CD14-positive monocyte (primary cell): ENCODE data around the gene SLC25A23. TPM values are rescaled to one million over a fixed set of nuclear protein-coding genes. Genes with fewer than 3 reads are reported as not detected.
A peak's percentile ranks its signal among the peaks of the same experiment; 100 is the strongest.

ENCODE experiments used
- DNase-seq, 3 donors: peaks; one replicate each; pipeline ENCODE4 v3.0.0-alpha.2; 2011 to 2022
- H2AFZ ChIP-seq: 2 replicates; pipeline ENCODE4 v1.6.0; 2012; ENCODE audit warnings: mild to moderate bottlenecking, low read depth, low read length, inconsistent platforms; ENCODE audit not compliant: insufficient read depth, poor library complexity, severe bottlenecking
- H3K27ac ChIP-seq, 2 donors: 1 replicate in 1 of 2; 2 replicates in 1 of 2; pipeline ENCODE4 v1.5.1; 2012 to 2013; ENCODE audit warnings: low read length in 2 of 2, control low read depth in 1 of 2, inconsistent platforms in 1 of 2, low read depth in 1 of 2, mild to moderate bottlenecking in 1 of 2
- H3K27me3 ChIP-seq, 2 donors: one replicate each; pipeline versions ENCODE4 v1.6.0 to v1.6.1; 2011 to 2013; ENCODE audit warnings: low read length in 2 of 2; ENCODE audit not compliant: control insufficient read depth in 2 of 2, insufficient read depth in 2 of 2
- H3K36me3 ChIP-seq, 2 donors: replicated peaks in 1 of 2; 1 replicate in 1 of 2; 2 replicates in 1 of 2; pipeline versions ENCODE4 v1.5.1 to v1.6.1; 2012 to 2013; ENCODE audit warnings: low read length in 2 of 2, control low read depth in 1 of 2, inconsistent platforms in 1 of 2, mild to moderate bottlenecking in 1 of 2; ENCODE audit not compliant: insufficient read depth in 2 of 2, control insufficient read depth in 1 of 2
- H3K4me1 ChIP-seq, 2 donors: 1 replicate in 1 of 2; 2 replicates in 1 of 2; pipeline versions ENCODE4 v1.5.1 to v1.6.1; 2012 to 2013; ENCODE audit warnings: low read length in 2 of 2, control low read depth in 1 of 2, inconsistent platforms in 1 of 2, mild to moderate bottlenecking in 1 of 2, moderate library complexity in 1 of 2; ENCODE audit not compliant: insufficient read depth in 2 of 2, control insufficient read depth in 1 of 2
- H3K4me2 ChIP-seq: replicated peaks from 2 replicates; pipeline ENCODE3; 2012; ENCODE audit warnings: low read length, moderate library complexity, mild to moderate bottlenecking; ENCODE audit not compliant: poor library complexity, severe bottlenecking; ENCODE audit errors: extremely low read depth
- H3K4me3 ChIP-seq, 3 experiments: fragments of 200-600 bp in 1 of 3; sonication (generic) in 1 of 3; replicated peaks in 1 of 3; 1 replicate in 2 of 3; 2 replicates in 1 of 3; pipeline ENCODE4 v1.5.1; 2011 to 2013; ENCODE audit warnings: low read length in 3 of 3, mild to moderate bottlenecking in 3 of 3, control low read depth in 2 of 3, low read depth in 2 of 3, inconsistent platforms in 1 of 3, moderate library complexity in 1 of 3
- H3K79me2 ChIP-seq: 2 replicates; pipeline ENCODE4 v1.6.0; 2012; ENCODE audit warnings: mild to moderate bottlenecking, control low read depth, inconsistent platforms, low read length, moderate library complexity; ENCODE audit not compliant: insufficient read depth
- H3K9ac ChIP-seq: 2 replicates; pipeline ENCODE4 v1.6.0; 2017; ENCODE audit warnings: low read length, mild to moderate bottlenecking; ENCODE audit not compliant: insufficient read depth, poor library complexity, severe bottlenecking
- H3K9me3 ChIP-seq, 2 donors: replicated peaks in 1 of 2; 1 replicate in 1 of 2; 2 replicates in 1 of 2; pipeline versions ENCODE4 v1.5.1 to v1.6.1; 2012 to 2013; ENCODE audit warnings: low read length in 2 of 2, control low read depth in 1 of 2; ENCODE audit not compliant: control insufficient read depth in 1 of 2, insufficient read depth in 1 of 2
- H4K20me1 ChIP-seq: 2 replicates; pipeline ENCODE4 v1.6.0; 2012; ENCODE audit warnings: mild to moderate bottlenecking, low read length, control low read depth, moderate library complexity; ENCODE audit not compliant: insufficient read depth
- H3K27ac Mint-ChIP-seq, 7 donors: one replicate each; pipeline ENCODE4 v1.8.0; 2020; ENCODE audit warnings: mild to moderate bottlenecking in 7 of 7, mixed read lengths in 7 of 7, moderate library complexity in 6 of 7, inconsistent platforms in 2 of 7
- H3K27me3 Mint-ChIP-seq, 3 donors: one replicate each; pipeline ENCODE4 v1.8.0; 2021 to 2022; ENCODE audit warnings: low read depth in 3 of 3, mild to moderate bottlenecking in 3 of 3, mixed read lengths in 3 of 3, moderate library complexity in 3 of 3, inconsistent platforms in 1 of 3
- H3K36me3 Mint-ChIP-seq, 2 donors: one replicate each; pipeline ENCODE4 v1.8.0; 2020; ENCODE audit warnings: mixed read lengths in 2 of 2, inconsistent platforms in 1 of 2, mild to moderate bottlenecking in 1 of 2
- H3K4me1 Mint-ChIP-seq: one replicate; pipeline ENCODE4 v1.8.0; 2020; ENCODE audit warnings: mild to moderate bottlenecking, mixed read lengths
- H3K4me3 Mint-ChIP-seq, 2 donors: one replicate each; pipeline ENCODE4 v1.8.0; 2020; ENCODE audit warnings: mild to moderate bottlenecking in 2 of 2, mixed read lengths in 2 of 2, moderate library complexity in 1 of 2
- H3K9me3 Mint-ChIP-seq, 7 donors: one replicate each; pipeline ENCODE4 v1.8.0; 2020 to 2022; ENCODE audit warnings: mixed read lengths in 7 of 7, mild to moderate bottlenecking in 6 of 7, moderate library complexity in 6 of 7, inconsistent platforms in 2 of 7
- CTCF ChIP-seq: fragments of 200-600 bp; IDR thresholded peaks from one replicate; pipeline ENCODE4 v1.8.0; 2022; ENCODE audit warnings: antibody characterized with exemption, mild to moderate bottlenecking
- WGBS: methylation state at CpG from one replicate; pipeline ENCODE4 v1.1.5; 2013; ENCODE audit warnings: missing lambda C conversion rate; ENCODE audit not compliant: insufficient coverage; 5-methylcytosine and 5-hydroxymethylcytosine counted together
- intact Hi-C, 2 donors: fragments of 100-400 bp; cut with micrococcal nuclease; formaldehyde crosslinking; loops; one replicate each; pipeline versions ENCODE4 v1.15.0 to v1.15.1; 2023
- polyA plus RNA-seq, 3 donors: library from polyadenylated mRNA; depleted of rRNA in 1 of 3; unstranded in 2 of 3; stranded (reverse) in 1 of 3; fragments of 300-500 nt in 2 of 3; fragments of >200 nt in 1 of 3; fragmentation: Illumina TruSeq in 2 of 3; gene quantifications; 1 replicate in 2 of 3; 2 replicates in 1 of 3; pipeline ENCODE4 v1.2.3, GENCODE V29; 2012 to 2021
- small RNA-seq: library from RNA; depleted of rRNA; stranded (forward); fragments of <200 nt; gene quantifications from one replicate; pipeline ENCODE3, GENCODE V24; 2012; ENCODE audit warnings: low read depth; ENCODE audit not compliant: insufficient read length

The SLC25A23 gene
- polyA plus RNA-seq, 3 donors = 0.11 to 0.15 TPM; not detected in 1

- Mint-ChIP-seq H3K4me1 (peaks cover 19% of the 10 kb centered on the region), H3K27me3 (peaks cover 0 to 6% (median 3%) of the 10 kb centered on the region in 3 donors), H3K4me3 (peak overlapping the region; percentile 89 to 94), H3K9me3 (no peaks in the 10 kb centered on the region), H3K27ac (peak overlapping the region; percentile 96 to 99 (median 97)), H3K36me3 (peaks cover 25 to 44% of the 10 kb centered on the region in 2 donors)
- Histone ChIP-seq H3K27me3 (no peaks in the 10 kb centered on the region), H3K4me2 (peak overlapping the region; percentile 90), H3K79me2 (peaks cover 28% of the 10 kb centered on the region), H3K36me3 (peaks cover 26 to 39% of the 10 kb centered on the region in 2 donors), H3K4me1 (peaks cover 14 to 22% of the 10 kb centered on the region in 2 donors), H2AFZ (peak overlapping the region; percentile 98), H3K4me3 (peak overlapping the region; percentile 48 to 86 (median 62)), H3K9me3 (no peaks in the 10 kb centered on the region), H4K20me1 (no peaks in the 10 kb centered on the region), H3K27ac (peak overlapping the region; percentile 91 to 92), H3K9ac (peak overlapping the region; percentile 93)
- no peak for TF ChIP-seq CTCF
- DNase-seq = no peak
- intact Hi-C loops = loop anchor here in 1 of 2 donors (2.0 kb wide), 1 partner anchor 20 kb away; the partner anchor contains the start of gene ALKBH7
- 4% methylated on average over 24 of the region's 30 CpGs for WGBS
Observed at GRCh38 chr19:6392221-6393073, 67.1 kb downstream of the SLC25A23 start.

Small RNAs within 50 kb of the gene (small RNA-seq; reads per million reads assigned to genes)
- gene AC010503.2 = not detected
- not detected for gene MIR6790

Other genes with a start within 250 kb of the SLC25A23 start
- 10 to 100 TPM in 1 of 3 donors, under 1 TPM in 2; 0.65 to 17.3 (median 0.99) TPM for gene MLLT1, start 179.8 kb downstream of the SLC25A23 start, polyA plus RNA-seq
- not detected for gene ACER1, start 126.2 kb downstream of the SLC25A23 start, polyA plus RNA-seq
- gene CLPP, start 98.3 kb downstream of the SLC25A23 start, polyA plus RNA-seq = 10 to 100 TPM; 36.3 to 53.2 (median 52.4) TPM
- 100 to 1,000 TPM in 1 of 3 donors, 10 to 100 TPM in 2; 20.9 to 109 (median 86.0) TPM for gene ALKBH7, start 87.0 kb downstream of the SLC25A23 start, polyA plus RNA-seq
- gene PSPN, start 83.9 kb downstream of the SLC25A23 start, polyA plus RNA-seq = under 1 TPM; 0.10 to 0.19 (median 0.13) TPM
- 10 to 100 TPM in 2 of 3 donors, 1 to 10 TPM in 1; 9.4 to 46.4 (median 13.2) TPM for gene GTF2F1, start 66.6 kb downstream of the SLC25A23 start, polyA plus RNA-seq
- gene KHSRP, start 35.0 kb downstream of the SLC25A23 start, polyA plus RNA-seq = 10 to 100 TPM in 1 of 3 donors, 1 to 10 TPM in 2; 8.6 to 63.3 (median 9.1) TPM
- gene SLC25A41, start 26.0 kb downstream of the SLC25A23 start, polyA plus RNA-seq = not detected
- not detected for gene CRB3, start 4.5 kb upstream of the SLC25A23 start, polyA plus RNA-seq
- gene DENND1C, start 22.0 kb upstream of the SLC25A23 start, polyA plus RNA-seq = 10 to 100 TPM; 11.2 to 60.2 (median 20.5) TPM
- under 1 TPM in 1 of 3 donors, not detected in 2; 0.16 TPM for gene TUBB4A, start 42.5 kb upstream of the SLC25A23 start, polyA plus RNA-seq
- gene TNFSF9, start 71.2 kb upstream of the SLC25A23 start, polyA plus RNA-seq = 1 to 10 TPM; 3.7 to 4.9 (median 4.3) TPM
- gene CD70, start 131.4 kb upstream of the SLC25A23 start, polyA plus RNA-seq = under 1 TPM in 1 of 3 donors, not detected in 2; 0.12 TPM
- 1 to 10 TPM in 2 of 3 donors, under 1 TPM in 1; 0.81 to 4.5 (median 1.4) TPM for gene TNFSF14, start 210.4 kb upstream of the SLC25A23 start, polyA plus RNA-seq